GM19351 (cell line): Measurements from ENCODE around the gene C9orf40.

Experiments
- ATAC-seq: cut with Tn5 transposase; IDR thresholded peaks from one replicate; pipeline ENCODE4 v1.9.1; 2021; ENCODE audit warnings: mild to moderate bottlenecking, moderate library complexity; ENCODE audit not compliant: unreplicated experiment

The C9orf40 gene, protein sequence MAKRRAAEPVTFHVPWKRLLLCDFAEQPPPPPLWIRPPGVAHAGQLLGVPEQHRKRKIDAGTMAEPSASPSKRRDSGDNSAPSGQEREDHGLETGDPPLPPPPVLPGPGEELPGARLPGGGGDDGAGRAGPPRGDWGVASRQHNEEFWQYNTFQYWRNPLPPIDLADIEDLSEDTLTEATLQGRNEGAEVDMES

DNA sequence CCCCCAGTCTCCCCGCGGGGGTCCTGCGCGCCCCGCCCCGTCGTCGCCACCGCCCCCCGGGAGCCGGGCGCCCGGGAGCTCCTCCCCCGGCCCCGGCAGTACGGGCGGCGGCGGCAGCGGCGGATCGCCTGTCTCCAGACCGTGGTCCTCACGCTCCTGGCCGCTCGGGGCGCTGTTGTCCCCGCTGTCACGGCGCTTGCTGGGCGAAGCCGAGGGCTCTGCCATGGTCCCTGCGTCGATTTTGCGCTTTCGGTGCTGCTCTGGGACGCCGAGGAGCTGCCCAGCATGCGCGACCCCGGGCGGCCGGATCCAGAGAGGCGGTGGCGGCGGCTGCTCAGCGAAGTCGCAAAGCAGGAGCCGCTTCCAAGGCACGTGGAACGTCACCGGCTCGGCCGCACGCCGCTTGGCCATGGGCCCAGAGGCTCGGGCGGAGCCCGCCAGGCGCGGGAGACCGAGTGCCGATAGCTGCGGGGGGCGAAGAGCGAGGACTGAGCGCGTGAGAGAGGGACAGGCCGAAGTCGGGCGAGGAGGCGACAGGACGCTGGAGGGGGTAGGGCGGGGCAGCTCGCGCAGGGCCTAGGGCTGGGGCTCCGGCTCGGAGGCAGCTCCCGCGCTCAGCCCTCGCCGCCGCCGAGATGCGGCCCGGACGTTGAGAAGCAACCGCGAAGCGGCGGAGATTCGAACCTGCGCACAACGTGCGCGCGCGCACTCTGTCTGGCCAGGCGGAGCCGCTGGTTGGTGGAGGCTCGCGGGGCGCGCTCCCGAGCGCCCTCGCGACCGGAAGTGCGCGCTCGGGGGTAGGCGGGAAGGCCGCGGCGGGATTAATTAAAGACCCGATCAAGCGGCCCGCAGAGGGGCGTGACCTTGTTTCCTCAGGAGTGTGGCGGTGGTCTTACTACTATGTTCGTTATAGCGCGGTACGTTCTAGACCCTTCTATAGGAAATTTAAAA lies at the start of gene C9orf40:
Gene C9orf40 (minus strand): TSS at position 712 of the 951 bp plus-strand sequence. CDS start 301 bp downstream, at position 411.
- ATAC-seq, result peak; percentile 86

DNA sequence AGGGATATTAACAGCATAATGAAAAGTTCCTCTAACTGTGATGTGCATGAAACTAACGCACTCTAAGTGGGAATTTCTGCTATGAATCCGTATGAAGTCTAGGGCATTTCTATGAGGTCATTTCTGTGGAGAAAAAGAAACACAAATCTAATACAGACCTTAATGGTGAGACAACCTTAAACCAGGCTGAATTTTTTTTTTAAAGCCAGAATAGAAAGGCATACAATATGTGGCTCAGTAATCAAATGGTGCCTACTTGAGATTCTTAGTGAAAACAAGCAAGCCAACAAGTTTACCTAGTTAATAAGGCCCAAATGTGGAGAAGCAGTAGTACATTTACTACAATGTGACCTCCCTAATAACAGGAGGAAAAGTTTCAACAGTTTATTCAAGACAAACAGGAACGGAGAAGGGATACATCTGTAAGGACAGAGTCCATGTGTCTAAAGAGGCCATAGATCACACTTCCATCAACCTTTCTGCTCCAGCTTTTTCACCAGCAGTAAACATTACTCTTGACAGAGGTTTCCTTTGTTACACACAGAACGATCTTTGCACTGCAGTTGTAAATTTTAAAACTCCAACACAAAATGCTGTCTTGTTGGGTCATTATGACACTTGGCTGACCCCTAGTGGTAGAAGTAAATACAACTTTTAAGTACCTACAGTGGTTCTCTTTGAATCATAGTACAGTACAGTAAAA lies 49.2 kb upstream of the C9orf40 start:
- peak; percentile 92 for ATAC-seq

DNA sequence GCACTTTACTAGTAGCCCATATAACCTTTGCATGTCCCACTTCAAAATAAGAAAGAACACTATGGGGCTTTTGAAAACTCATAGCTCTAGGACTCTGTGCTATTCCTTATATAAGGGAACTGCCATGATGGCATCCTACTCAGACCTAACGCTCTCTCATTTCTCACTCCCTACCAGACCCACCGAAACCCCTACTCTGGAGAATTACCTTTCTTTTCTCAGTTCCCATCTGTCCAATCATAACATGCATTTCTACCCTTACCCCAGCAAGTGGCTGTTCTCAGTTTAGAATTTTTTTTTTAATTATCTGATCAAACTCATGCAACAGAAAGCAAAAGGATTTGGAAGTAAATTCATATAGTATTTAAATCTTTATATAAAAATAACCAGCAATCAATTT lies 48.1 kb upstream of the C9orf40 start:
- ATAC-seq, result peak; percentile 60

DNA sequence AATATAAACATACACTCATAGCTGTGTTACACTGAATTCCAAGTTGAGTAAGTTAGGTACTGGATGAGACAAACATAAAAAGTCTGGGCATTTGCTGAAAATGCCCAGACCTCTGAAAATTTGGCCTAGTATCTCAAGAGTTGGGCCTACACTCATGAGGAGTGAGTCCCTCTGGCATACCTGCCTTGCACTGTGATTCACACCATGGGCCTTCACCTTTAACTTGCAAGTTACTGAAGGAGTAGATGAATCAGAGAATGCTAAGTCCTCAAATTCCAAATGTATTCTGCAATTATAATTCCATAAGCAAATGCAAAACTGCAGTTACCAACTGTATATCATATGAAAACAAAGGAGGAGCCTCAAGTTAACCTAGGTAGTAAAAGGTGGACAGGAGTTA lies 32.3 kb upstream of the C9orf40 start:
- no peak for ATAC-seq

DNA sequence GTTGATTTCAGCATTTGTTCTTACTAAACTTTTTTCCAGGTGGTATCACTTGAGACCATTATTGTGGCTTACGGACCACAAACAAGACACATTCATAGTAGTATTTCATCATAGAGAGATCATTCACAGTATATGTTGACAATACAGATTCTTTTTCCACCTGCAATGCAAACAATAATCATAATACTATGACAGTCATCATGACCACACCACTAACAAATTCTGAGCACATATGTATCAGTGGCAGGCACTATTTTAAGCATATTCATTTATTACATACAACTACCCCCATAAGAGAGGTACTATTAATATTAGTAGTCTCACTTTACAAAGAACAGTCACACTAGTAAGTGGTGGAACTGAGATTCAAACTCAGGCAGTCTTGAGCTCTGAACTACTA lies 31.0 kb upstream of the C9orf40 start:
- no peak for ATAC-seq

DNA sequence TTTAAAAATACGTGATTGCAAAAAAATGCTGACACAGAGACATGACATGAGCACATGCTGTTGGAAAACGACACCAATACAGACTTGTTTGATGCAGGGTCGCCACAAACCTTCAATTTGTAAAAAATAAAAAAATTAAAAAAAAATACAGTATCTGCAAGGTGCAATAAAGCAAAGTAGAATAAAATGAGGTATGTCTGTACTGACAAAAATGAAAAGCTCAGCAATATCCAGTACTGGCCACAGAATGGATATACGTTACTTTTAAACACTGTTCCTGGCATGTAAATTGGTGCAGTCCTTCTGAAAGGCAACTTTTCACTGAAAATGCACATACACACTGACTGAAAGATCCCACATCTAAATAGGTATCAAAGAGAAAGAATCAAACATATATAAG lies 27.1 kb upstream of the C9orf40 start:
- ATAC-seq, result no peak

DNA sequence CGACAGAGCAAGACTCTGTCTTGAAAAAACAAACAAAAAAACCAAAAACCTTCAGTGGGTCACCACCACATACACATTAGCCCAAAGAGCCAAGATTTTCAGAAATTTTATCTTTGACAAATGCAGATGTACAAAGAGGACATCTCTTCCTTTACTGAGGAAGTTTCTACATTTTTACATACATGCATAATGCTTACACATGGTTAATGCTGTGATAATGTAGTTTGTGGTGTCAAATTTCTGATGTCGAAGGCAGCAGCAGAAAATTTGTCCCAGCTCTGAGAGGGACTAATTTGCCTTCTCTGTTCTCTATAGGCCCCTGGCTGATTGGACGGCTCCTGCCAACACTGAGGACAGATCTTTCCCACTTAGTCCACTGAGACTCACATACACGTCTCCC lies 24.6 kb upstream of the C9orf40 start:
- no peak for ATAC-seq

DNA sequence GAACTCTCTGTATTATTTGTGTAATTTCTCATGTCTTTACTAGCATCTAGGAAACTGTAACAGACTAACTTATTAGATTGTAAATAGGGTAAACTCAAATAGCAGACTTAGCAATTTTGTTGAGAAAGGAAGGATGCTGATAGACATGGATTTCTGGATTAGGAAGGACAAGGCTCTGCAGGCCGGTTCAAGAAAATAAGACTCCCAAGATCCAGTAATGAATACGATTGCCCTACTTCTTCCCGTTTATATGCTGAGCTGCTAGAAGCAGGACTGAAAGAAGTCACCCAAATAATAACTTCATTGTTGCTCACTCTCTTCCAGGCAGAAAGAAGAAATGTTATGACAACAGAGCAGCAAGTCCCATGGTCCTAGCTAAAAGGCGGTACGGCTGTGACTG lies 22.8 kb upstream of the C9orf40 start:
- ATAC-seq, result no peak

DNA sequence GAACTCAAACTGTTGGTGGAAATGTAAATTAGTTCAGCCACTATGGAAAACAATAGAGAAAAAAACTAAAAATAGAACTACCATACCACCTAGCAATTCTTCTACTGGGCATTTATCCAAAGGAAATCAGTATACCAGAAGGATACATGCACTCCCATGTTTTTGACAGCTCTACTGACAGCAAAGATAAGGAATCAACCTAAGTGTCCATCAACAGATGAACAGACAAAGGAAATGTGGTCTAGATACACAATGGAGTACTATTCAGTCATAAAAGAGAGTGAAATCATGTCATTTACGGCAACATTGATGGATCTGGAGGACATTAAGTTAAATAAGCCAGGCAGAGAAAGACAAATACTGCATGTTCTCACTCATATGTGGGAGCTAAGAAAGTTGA lies 21.8 kb upstream of the C9orf40 start:
- no peak for ATAC-seq

DNA sequence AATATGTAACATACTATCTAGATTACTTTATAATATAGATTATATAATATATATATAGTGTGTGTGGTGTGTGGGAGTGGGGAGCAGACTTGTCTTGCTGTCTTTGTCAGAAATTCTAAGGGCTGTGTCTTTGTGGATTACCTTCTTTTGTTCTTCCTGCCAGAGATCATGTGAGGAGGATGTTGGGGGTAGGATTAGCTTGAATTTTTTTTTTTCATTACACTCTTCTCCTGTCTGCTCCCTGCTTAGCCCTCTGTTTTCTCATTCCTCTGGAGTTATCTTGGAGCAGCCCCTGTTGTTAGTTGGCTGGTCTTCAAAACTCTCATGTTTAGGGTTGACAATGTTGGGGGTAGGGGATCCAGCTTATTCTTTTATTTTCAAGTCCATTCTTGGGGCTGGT lies 21.0 kb upstream of the C9orf40 start:
- no peak for ATAC-seq

DNA sequence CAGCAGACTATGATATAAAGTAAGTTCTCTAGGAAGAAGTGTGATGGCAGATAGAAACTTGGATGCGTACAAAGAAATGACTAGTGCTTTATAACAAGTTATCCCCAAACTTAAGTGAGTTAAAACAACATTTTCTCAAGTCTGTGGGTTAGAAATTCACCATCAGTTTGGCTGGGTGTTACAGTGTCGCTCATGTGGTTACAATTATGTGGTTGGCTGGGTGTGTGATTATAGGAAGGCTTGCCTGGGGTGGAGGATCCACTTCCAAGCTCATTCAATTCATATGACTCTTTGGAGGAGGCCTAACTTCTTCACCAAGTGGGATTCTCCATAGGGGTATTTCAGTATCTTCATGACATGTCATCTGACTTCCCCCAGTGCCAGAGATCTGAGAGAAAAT lies 10.3 kb upstream of the C9orf40 start:
- no peak for ATAC-seq

DNA sequence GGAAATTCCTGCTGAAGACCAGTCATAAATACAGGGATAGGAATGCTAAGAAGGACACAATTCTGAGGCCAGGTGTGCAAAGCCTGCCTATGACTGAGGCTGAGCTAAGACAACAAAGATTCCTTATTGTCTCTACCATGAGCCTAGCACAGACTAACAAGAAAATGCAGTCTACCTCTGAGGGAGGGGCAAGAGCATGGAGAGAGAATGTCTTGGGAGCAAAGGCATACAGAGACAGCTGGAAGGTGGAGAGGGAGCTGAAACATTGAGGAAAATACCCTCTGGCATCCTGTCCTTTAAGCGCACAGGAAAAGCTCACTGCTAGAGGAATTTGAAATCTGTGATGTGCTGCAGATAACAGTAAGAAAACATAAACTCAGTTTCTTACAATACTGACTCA lies 8.8 kb upstream of the C9orf40 start:
- no peak for ATAC-seq

DNA sequence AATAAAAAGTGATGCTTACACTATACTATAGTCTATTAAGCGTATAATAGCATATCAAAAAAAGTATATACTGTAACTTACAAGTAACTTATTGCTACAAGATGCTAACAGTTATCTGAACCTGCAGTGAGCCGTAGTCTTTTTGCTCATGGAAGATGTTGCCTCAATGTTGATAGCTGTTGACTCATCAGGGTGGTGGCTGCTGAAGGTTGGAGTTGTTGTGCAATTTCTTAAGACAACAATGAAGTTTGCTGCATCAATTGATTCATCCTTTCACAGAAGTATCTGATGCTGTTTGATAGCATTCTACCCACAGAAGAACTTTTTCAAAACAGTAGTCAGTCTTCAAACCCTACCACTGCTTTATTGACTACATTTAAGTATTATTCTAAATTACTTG lies 7.8 kb upstream of the C9orf40 start:
- no peak for ATAC-seq

DNA sequence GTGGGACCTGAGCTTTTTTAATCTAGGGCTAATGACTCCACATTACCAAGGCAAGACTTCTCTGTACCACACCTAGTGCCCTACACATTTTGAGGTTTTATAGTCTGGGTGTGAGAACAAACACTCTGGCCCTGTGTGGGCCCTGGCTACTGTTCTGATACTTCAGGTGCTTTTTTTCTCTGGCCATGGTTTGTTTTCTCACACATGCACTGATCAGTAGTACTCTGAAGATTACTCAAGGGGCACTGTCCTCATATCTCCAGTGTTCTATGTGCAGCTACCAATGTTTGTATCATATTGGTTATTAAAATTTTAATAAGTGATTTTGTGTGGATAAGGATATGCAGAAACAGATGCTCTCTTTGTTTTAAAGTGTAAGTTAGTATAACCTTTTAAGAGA lies 5.9 kb upstream of the C9orf40 start:
- ATAC-seq, result peak; percentile 45

DNA sequence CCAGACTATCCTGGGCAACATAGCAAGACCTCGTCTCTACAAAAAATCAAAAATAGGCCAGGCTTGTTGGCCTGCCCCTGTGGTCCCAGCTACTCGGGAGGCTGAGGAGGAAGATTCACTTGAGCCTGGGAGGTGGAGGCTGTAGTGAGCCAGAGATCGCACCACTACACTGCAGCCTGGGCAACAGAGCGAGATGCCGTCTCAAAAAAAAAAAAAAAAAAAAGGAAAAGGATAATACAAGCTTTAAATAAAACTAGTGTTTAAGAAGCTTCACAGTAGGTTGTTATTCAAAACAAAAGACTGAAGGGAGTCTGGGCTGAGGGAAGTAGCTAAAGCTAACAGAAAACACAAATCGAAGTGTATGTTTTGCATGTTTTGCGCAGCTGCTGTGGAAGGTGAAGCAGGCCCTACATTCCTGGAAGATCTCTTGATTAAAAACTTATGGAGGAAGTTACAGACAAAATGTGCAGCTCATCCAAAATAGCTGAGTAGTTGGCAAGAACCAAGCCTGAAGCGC lies 581 bp upstream of the C9orf40 start:
- peak; percentile 0 for ATAC-seq

DNA sequence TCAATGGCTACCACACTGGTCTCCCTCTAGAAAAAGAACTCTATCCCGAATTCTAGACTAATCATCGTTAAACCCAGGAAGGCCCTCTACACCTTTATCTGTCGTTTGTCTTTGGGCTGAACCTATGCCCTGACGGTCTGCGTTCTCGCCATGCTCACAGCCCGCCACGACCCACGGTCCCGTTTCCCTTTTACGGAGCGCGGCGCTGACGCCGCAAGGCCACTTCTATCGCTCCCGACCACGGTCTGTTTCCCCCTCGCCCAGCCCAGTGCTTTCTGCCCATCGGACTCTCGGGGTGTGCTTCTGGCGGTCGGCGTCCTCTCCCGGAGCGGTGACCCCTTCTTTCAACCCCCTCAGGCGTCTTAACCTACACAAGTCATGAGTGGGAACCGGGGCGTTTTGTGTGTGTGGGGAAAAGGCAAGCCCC lies 974 bp downstream of the C9orf40 start:
- peak; percentile 38 for ATAC-seq

DNA sequence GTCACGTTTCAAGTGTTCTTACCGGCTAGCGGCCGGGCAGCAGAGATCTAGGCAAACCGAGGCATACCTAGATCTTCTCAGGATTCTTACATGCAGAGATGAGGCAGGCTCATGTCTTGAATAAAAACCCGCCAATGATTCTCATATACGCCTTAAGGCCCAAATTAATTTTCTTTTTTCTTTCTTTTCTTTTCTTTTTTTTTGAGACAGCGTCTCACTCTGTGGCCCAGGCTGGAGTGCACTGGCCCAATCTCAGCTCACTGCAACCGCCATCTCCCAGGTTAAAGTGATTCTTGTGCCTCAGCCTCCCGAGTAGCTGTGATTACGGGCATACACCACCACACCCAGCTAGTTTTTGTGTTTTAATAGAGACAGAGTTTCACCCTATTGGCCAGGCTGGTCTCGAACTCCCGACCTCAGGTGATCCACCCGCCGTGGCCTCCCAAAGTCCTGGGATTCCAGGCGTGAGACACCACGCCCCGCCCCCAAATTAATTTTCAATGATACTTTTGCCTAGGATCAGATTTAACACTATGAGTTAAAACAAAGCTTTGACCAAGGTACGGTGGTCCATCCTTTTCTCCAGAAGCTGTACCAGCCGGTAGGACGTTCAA lies 1.5 kb downstream of the C9orf40 start:
- ATAC-seq, result no peak

DNA sequence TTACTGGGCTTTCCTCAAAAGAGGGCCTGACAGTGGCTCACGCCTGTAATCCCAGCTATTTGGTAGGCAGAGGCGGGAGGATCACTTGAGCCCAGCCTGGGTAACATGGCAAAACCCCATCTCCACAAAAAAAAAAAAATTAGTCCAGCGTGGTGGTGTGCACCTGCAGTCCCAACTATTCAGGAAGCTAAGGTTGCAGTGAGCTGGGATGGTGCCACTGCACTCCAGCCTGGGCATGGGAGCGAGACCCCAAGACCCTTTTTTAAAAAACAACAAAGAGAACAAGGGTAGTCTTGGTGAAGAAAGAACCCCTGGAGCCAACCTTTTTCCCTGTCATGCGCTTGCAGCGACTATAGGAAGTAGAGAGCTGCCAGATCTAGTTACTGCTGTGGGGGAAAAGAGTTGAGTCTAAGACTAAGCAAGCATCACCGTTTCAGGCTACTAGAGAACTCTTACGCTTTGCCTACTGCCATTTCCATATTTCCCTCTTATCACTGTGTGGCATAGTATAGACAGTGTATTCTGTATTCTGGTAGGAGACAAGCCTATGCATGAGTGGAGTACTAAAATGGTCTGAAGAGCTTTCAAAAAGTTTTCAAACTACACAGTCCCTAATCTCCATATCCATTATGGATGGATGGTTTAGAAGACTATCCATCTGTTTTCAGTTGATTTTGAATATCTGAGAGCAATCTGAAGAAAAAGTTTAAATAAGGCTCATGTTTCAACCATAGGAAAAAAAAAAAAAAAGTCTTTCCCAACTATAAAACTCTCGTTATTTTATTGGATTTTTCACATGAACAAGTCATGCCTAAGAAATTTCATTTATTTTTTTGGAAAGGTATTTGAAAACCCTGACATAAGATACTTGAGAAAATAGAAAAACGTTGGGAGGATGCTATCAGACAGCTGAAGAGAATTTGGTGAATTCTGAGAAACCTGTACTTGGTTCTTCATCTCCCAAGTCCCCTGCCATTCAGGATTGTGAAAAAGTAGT lies 2.6 kb downstream of the C9orf40 start:
- no peak for ATAC-seq

DNA sequence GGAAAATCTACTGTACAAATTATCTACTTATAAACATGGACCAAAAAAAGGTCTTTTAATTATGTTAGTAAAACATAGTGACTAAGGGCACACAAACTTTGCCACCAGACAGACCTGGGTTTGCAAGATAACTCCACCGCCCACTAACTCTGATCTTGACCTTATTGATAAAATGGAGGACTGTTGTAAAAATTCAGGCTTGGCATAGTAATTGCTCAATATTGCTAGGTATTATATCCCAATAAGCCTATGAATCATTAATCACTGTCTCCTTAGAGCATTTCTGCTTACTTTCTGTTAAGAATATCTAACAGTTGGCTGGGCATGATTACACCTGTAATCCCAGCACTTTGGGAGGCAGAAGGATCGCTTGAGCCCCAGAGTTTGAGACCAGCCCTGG lies 3.8 kb downstream of the C9orf40 start:
- ATAC-seq, result no peak

DNA sequence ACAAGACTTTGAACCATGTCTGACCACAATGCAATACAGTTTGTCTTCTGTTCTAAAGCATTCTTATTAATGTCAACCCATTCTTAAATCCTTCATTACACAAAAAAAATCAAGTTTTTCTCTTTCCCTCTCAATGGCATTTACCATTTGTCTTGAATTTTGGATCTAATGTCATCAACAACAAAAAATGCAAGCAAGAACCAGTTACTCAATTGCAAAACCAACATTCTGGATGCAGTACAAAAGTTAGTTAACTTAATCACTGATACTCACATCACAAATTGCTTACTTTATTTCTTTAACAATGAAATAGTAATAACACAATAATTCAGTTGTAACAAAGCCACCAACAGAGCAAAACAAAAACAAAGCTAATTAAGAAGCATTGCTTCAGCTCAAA lies 6.0 kb downstream of the C9orf40 start:
- no peak for ATAC-seq
